Fibroblast of the aortic adventitia (primary cell): ENCODE measurements around the gene DEFB110. TPM values are rescaled to one million over a fixed set of nuclear protein-coding genes. Genes with fewer than 3 reads are reported as not detected.

ENCODE experiments used
- DNase-seq: peaks from one replicate; pipeline ENCODE4 v3.0.0-alpha.2; 2010; ENCODE audit warnings: low read depth
- H3K4me3 ChIP-seq: 2 replicates; pipeline ENCODE4 v1.5.1; 2011; ENCODE audit warnings: low read depth, mild to moderate bottlenecking, control low read depth, low read length, moderate library complexity
- total RNA-seq: library from RNA; depleted of rRNA; stranded (reverse); fragments of >200 nt; gene quantifications from 2 replicates; pipeline ENCODE4 v1.2.3, GENCODE V29; 2012; ENCODE audit warnings: low replicate concordance
- TF ChIP-seq, protein P1 (sequence below): IDR thresholded peaks from 2 replicates; pipeline ENCODE4 v1.5.1; 2011; ENCODE audit warnings: mild to moderate bottlenecking, low read length, control low read depth, inconsistent platforms; ENCODE audit not compliant: insufficient read depth

Gene DEFB110
- total RNA-seq, 1 donor, result not detected

DNA sequence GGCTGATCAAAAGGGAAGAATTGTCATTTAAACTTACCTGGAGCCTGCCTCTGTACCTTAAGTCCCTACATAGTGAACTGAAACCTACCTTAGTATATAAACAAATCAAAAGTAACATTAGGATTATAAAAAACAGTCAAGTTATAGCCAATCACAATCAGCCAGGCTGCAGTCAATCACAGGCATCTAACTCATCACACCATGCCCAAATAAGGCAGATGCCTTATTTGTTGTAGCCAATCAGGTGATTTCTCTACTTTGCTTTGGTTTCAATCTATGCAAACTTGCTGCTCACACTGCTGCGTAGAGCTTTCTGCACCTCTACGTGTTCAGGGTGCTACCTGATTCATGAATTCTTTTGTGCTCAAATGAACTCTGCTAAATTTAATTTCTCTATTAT, 34.0 kb downstream of the DEFB110 start:
- no peak overlapping the region for H3K4me3 ChIP-seq
- TF ChIP-seq, protein P1, sequence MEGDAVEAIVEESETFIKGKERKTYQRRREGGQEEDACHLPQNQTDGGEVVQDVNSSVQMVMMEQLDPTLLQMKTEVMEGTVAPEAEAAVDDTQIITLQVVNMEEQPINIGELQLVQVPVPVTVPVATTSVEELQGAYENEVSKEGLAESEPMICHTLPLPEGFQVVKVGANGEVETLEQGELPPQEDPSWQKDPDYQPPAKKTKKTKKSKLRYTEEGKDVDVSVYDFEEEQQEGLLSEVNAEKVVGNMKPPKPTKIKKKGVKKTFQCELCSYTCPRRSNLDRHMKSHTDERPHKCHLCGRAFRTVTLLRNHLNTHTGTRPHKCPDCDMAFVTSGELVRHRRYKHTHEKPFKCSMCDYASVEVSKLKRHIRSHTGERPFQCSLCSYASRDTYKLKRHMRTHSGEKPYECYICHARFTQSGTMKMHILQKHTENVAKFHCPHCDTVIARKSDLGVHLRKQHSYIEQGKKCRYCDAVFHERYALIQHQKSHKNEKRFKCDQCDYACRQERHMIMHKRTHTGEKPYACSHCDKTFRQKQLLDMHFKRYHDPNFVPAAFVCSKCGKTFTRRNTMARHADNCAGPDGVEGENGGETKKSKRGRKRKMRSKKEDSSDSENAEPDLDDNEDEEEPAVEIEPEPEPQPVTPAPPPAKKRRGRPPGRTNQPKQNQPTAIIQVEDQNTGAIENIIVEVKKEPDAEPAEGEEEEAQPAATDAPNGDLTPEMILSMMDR, result no peak
- DNase-seq, result no peak

DNA sequence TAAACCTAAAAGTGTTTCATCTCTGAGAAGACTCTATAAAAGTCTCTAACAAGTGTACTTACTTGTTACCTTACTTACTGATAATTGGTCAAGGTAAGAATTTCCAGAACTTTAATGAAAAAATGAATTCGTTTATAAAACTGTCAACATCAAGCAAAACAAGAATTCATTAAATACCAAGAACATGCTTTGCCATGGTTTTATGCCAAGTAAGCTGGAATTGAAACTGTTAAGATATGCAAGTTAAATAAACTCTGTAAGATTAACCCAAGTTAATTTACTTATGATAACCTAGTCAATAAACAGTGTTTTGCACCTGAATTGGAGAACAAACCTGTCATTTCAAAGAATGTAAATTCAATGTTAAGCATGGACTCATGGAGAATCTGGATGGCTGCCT, 35.2 kb downstream of the DEFB110 start:
- TF ChIP-seq, protein P1, result no peak
- no peak overlapping the region for H3K4me3 ChIP-seq
- DNase-seq, result no peak

DNA sequence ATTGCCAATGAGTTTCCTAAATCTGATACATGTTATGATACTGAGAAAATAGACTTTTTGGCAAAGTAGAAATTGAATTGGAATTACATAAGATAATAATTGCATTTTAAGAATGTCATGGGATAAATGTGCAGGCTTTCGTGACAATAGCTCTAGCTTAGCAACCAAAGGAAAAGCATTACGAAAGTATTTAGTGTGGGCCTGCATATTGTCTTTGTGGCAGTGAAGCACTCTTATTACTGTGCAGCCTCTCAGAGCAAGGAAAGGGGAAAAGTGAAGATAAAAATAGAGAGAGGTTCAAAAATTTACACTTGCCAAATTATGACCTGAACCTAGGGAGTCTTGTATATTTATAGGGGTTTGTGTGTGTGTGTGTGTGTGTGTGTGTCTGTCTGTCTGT, 39.7 kb downstream of the DEFB110 start:
- no peak for DNase-seq
- H3K4me3 ChIP-seq, result no peak overlapping the region
- TF ChIP-seq, protein P1, result no peak

DNA sequence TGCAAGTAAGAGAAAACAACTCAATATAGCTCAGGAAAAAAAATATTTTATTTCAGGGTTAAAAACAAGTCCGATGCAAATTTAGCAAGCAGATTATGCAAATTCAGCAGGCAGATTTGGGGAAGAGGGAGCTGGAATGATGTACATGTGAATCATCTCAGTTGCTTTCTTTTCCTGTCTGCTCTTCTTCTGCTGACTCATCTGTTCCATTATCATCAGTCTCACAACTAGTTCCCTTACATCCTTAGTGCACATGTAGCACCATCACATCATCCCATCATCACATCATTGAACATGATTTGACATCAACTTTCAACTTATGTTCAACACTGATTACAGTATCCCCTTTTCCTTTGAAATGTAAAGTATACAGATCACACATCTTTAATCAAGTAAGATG, 40.9 kb downstream of the DEFB110 start:
- no peak for DNase-seq
- TF ChIP-seq, protein P1, result no peak
- H3K4me3 ChIP-seq, result no peak overlapping the region

DNA sequence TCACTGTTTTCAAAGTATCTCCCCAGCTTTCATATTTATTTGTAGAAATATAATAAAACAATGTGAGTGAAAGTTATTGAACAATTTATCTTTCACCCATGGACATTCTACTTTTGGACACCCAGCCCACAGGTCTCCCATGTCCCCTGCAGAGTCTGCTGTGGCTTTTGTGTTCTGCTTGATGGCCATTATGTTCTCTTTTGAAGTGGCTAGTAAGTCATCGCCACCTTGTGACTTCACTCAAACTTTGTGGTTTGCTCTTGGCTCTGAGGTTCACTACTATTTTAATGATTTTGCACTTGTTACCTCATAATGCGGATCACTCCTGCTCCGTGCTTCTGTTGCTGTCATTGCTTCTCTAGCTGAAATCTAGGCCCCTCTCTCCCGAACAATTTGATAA, 42.2 kb downstream of the DEFB110 start:
- TF ChIP-seq, protein P1, result no peak
- no peak overlapping the region for H3K4me3 ChIP-seq
- no peak for DNase-seq

DNA sequence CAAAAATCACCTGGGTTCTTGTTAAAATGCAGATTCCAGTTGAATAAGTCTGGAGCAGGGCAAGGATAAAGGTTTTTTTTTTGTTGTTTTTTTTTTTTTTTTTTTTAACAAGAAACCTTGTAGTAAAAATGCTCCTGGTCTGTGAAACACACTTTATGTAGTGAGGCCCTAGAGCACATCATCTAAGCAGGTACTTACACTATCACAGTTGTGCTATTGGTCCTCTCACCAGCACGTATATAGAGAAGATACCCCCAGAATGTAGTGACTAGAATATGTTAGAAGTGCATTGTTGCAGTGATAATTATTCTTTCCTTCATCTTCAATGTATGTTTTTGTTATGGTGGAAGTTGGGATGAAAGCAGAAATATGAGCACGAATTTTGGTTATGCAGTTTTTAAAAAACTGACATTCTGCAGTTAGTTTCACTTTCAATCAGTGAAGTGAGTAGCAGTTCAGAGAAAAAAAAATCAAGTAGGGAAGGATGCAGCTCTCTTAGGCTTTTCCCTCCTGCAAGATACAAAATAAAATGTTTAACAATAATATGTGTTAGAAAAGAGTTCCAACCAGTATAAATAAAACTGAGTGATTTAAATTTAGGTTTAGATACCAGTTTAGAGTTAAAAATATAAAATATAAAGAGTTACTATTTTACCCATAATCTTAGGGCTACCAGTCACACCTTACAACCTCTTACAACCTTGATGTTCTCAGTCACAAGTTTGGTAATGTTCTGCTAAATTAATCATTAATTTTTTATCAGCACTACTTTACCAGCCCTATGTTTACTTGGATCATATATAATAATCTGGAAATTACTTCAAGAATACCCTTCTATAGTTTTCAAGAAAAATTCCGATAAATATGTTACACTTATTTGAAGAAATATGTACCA, 43.2 kb downstream of the DEFB110 start:
- DNase-seq, result no peak
- TF ChIP-seq, protein P1, result no peak
- no peak overlapping the region for H3K4me3 ChIP-seq
